HuH-7 (cell line): ENCODE results near the gene ADGRG1.

Experiments
- DNase-seq: peaks from one replicate; pipeline ENCODE4 v3.0.0; 2011; ENCODE audit warnings: low spot score

The ADGRG1 gene

DNA sequence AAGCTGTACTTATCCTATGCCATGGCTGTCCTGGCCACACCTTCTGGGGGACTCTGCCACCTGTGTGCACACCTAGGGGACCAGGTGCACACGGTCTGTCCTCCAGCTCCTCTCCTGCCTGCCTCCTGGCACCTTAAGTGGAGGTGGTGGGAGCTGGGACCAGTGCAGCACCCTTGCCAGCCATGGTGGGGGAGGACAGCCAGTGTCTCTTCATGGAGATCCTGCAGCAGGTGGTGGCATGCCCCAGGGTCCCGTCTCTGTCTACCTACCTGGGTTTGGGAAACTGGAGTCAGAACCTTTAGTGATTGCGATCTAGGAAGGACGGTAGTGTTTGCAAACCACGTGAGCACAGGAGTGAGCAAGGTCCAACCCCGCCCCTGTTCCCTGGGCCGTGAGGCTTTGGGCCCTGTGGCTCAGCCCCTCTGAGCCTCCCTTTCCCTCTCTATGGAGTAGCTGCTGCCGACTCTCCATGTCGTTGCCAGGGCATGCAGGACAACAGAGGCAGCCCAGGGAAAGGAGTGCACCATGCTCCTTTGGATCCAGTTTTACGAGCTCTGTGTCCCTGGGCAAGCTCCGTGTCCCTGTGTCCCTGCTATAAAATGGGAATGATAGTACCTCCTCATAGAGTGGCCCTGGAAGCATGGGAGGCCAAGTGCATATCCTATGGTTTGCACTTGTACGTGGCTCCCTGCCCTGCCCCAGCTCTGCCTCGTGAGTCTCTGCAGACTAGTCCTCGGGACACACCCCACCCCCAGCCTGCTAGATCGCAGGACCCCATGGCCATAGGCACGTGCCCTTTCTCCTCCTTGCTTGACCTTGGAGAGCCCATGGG, 7.1 kb downstream of the ADGRG1 start:
- DNase-seq, result peak; percentile 62

DNA sequence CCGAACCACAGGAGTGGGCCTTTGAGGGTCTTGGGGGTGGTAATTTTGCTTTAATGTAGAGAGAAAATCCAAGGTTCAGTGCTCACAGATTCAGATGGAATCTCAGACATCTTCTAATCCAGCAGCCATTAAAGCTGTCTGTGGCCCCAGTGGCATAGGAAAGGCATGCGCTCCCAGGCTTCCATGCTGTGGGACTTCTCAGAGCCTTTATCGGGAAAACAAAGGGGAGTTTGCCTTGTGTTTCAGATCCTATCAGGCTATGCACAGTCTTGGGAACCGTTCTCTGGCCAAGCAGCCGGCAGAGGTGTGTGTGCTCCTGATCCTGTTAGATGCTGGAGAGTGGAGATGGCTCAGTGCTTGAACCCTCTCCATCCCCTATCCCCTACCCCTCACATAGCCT, 7.8 kb downstream of the ADGRG1 start:
- no peak for DNase-seq

DNA sequence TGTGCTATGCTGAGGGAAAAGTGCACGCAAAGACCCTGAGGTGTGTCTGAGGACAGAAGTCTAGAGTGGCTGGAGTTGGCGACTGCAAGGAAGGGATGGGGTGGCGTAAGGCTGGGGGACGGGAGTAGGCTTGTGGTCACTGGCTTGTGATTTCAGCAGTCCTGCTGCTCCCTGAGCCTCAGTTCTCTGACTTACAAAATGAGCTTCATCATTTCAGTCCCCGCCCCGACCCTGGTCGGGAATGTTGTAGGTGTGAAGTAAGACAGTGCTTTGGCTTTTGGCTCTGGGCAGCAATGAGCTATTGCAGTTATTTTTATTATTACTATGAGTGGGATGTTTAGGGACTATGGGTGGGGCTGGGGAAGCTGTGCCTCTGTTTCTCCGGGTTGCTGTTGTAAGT, 8.6 kb downstream of the ADGRG1 start:
- no peak for DNase-seq

DNA sequence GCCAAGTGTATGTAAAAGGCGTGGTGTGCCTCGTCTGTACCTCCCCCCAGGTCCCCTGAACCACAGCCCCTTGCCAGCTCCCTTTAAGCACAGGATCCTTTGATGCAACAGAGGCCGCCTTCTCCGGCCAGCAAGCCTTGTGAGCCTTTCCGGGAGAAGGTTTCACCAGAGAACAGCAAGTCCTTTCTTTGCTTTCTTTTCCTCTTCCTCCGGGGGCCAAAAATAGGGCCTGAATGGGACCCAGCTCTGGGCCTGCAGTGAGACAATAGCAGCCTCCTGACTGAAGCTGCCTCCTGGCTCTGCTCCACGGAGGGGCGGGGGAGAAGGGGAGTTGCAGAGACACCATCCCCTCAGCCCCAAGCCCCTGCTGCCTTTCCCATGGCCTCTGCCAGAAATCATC, 9.0 kb downstream of the ADGRG1 start:
- DNase-seq, result no peak

DNA sequence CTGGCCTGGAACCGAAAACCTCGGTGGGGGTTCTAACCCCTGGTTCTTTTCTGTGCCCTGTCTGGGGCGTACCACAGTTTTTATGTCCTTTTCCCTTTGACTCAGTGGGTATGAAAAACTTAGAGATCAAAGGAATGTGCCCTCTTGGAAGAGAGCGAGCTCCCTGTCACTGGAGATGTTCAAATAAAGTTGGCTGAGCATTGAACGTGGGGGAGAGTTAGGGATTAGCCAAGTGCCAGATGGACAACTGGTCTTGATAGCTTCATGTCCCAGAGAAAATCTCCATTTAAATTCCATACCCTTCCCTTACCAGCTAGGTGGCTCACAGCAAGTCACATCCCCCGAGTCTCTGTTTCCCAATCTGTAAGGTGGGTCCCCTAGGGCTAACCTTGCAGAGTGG, 9.5 kb downstream of the ADGRG1 start:
- no peak for DNase-seq

DNA sequence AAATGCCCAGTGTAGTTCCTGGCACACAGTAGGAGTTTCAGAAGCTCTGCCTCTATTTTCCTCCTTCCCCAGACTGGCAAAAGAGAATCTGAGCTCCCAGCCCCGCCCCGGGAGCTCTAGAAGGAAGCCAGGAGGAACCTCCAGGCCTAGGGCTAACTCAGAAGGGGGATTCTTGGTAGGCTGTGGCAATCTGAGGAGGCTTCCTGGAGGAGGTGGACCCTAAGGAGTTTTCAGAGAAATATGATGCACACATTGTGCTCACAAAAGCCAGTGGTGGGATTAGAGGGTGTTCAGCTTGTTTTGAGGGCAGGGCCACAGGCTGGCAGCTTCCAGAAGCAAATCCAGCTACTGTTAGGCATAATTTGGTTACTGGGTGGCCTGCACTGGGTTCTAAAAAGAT, 10.0 kb downstream of the ADGRG1 start:
- DNase-seq, result no peak

DNA sequence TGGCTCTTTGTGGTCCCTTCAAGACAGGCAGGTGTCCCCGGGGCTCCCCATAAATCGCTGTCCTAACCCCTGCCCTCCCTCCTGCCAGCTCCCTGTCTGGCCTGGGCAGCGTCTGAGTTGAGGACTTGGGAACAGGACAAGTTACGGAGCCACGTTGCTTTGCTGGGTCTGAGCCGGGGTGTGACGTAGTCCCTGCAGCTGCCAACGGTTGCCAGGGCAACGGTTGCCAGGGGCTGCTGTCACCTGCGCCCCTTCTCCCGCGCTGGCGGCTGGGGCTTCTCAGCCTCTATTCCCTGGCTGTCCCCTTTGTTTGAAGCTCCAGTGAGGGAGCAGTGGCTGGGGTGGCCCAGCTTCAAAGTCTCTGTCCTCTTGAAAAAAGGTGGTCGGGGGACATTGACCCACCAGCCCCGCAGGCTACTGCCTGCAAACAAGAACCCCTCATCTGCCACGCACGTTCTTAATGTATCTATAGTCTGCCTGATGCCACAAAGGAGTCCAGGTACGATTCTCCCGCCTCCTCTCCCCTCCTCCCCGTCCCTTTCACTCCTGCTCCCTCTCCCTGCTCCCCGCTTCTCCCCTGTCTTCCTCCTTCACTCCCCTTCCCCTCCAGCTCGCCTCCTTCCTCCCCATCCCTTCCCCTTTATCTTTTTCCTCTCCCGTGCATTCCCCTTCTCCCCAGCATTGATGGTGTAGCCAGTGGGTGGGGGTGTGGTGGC, 10.9 kb downstream of the ADGRG1 start:
- DNase-seq, result no peak

DNA sequence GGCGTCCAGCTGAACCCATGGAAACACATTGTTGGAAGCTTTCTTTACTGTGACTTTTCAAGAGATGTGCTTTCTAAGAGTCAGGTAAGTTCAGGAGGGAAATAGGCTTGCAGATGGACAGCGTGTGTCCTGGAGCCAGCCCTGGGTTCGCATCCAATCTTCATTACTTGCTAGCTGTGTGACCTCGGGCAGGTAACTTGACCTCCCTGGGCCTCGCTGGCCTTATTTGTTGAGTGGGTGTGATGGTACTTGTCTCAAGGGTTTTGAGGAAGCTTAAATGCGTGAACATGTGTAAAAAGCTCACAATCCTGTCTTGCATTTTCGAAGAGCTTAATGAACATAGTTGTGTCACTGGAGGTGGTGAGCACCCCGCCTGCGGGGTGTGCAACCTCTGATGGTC, 11.8 kb downstream of the ADGRG1 start:
- DNase-seq, result no peak

DNA sequence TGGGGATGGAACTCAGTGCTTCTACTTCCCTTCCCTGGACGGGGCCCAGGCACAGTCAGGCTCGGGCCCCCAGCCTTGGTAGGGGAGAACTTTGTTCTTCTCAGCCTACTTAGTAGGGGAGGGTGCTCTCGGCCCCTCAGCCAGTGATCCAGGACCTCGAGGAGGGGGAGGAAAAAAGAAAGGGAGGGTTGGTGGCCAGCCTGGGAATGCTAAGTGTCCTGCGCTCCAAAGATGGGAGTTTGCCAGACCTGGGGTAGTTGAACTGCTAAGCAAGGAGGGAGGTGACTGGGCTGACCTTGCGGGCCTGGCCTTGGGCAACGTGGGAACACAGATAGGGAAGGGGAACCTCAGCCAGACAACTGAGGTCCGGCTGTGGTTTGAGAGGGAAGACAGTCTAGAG, 12.2 kb downstream of the ADGRG1 start:
- no peak for DNase-seq

DNA sequence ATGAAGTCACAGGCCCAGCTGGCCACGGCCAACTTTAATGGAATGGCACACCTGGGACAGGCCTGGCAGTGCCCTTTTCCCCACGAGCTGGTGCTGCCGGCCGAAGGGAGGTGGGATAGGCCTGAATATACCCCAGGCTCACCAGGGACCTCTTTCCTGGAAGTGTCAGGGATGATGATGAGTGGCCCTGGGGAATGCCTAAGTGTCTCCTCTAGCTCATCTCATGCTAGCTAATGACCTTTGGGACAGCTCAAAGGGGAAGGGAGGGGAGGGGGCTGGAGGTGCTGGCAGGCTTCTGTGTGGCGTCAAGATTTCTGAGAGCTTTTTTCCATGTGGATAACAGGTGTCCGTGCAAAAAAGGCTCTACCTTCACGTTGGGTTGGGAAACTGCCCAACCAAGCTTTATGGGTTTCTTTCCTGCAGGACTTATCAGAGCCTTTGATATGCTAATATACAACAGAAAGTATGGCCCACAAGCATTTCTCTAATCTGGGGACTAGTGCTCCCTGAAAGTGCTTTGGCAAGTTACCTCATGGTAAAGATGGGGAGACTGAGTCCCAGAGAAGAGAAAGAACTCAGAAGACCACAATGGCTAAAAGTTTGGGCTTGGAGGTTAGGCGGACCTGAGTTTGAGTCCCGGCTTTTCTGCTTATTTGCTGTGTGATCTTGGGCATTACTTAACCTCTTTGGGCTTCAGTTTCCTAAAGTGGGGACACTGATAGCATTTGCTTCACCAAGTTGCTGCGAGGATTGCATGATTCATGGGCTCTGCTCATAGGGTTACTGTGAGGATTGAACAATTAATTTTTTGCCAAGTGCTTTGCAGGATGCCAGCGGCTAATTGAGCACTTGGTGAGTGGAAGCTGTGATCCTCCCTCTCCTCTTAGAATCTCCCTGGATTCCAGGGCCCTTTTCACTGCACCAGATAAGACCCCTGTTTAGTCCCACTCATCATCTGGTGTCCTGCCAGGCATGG, 14.0 kb downstream of the ADGRG1 start:
- no peak for DNase-seq

DNA sequence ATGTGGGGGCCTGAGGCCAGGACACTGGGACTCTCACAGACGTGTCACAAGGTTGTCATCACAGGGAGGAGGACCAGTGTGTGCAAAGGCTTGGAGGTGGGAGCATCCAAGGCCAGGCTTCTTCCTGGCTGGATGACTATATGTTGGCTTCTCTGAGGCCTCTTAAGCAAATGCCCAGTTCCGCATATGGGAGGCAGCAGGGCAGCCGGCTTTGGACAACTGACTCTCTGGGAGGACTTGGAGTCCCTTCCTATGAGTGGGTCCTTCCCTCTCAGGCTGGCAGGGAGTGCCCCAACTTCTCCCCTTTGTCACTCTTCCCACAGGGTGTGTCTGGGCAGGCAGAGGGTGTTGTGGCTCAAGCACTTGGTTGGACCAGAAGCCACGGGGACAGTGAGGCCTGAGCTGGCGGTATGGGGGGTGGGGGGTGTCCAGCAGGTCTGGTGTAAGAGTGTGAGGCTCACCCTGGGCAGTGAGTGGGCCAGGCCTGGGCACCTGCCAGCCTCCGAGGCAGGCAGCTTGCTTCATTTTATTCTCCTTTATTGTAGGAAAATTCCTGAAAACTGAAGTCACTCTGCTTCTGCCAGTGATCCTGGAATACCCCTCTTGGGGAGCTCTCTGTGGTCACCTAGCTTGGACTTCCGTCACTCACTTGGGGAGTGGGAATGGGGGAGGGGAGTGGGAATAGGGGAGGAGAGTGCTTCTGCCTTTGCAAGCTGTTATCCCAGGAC, 14.9 kb downstream of the ADGRG1 start:
- no peak for DNase-seq

DNA sequence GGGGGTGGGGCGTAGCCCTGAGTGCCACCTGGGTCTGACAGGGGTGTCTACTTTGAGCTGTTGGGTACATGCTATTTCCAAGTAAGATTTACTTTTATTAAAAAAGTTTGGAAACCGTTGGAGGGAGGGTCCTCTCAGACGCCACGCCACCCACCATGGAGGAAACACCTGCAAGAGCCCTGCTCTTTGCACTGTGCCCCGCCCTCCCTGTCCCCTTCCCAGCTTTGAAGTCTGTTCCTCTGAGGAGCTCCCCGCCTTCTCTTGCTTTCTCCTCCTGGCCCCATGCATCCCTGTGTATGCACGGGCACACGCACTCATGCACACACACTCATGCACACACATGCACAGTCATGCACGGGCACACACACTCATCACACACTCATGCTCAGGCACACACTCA, 15.5 kb downstream of the ADGRG1 start:
- DNase-seq, result no peak

DNA sequence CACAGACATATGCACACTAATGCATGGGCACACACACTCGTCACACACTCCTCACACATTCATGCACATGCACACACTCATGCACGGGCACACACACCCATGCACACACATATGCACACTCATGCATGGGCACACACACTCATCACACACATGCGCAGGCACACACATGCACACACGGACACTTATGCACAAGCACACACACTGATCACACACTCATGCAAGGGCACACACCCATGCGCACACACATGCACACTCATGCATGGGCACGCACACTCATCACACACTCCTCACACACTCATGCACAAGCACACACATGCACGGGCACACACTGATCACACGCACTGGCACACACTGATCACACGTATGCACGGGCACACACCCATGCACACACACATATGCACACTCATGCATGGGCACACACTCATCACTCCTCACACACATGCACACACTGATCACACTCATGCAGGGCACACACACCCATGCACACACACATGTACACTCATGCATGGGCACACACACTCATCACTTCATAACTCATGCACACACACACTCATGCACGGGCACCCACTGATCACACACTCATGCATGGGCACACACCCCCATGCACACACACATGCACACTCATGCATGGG, 16.1 kb downstream of the ADGRG1 start:
- DNase-seq, result no peak

DNA sequence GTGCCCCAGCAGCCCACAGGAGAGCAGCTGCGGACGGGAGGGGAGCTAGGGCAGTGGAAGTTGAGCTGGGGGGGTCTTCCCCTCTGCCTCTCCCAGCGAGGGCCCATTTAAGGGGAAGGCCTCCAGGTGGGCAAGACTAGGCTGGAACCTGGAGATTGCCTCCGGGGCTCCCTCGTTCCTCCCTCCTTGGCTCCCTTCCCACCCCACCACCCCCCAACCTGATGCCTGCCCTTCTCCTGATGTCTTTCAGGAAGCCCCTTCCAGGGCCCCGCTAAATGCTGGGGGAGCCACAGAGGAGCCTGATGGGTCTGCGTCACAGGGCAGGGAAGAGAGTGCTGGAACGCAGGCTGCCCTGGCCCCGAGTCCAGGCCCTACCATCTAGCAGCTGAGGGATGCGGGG, 16.7 kb downstream of the ADGRG1 start:
- no peak for DNase-seq

DNA sequence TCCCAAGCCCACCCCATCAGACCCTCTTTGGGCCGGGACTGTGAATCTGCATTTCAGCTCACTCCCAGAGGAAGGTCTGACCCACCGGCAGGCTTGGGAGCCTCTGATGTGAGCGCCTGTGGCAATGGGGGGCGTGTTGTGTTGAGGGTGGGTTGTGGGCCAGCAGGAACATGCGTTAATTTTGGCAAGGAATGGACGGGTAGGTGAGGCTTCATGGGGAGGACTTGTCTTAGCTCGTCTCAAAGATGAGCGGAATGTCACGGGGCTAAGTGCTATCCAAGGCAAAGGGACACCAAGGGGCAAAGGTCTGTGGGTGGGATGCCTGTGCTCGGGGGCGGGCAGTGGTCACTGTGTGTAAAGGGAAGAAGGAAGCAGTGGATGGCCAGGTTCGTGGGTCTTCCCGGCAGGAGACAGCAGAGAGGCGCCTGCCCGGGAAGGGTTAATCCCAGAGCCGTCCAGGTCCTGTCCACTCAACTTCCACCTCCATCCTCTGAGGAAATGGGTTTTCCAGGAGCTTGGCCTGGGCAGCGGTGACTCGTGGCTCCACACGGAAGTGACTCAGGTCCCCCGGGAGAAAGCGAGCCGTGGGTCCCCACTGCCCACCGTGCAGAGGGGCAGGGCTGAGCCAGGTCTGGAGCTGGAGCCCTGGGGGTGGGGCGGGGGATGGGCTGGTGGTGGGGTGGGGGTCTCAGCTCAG, 17.4 kb downstream of the ADGRG1 start:
- DNase-seq, result no peak

DNA sequence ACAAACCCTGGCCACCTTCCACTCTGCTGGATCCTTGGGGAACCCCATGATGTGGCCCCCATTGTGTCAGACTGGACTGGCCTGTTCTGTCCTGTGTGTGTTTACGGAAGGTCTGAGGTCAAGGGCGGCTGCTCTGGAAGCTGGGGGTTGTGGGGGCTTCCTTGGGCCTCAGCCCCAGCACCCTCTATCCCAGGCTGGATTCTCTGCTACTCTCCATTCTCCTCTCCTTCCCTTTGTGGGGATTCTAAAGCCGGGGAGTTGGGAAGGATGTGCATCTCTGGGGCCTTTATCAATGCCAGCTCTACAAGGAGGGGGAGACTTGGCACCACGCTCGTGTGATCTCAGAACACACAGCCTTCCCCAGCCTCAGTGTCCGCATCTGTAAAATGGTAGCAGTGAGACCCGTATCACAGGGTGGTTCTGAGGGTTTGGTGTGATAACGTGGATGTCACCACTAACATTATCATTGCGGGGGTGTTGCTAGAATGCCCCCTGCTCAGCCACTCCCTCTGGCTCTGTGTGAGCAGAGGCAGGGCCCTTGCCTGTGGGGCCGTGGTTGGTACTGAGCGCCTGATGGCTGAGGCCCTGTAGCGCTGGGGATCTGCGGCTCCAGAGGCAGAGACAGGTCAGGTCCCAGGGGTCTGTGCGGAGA, 18.1 kb downstream of the ADGRG1 start:
- no peak for DNase-seq

DNA sequence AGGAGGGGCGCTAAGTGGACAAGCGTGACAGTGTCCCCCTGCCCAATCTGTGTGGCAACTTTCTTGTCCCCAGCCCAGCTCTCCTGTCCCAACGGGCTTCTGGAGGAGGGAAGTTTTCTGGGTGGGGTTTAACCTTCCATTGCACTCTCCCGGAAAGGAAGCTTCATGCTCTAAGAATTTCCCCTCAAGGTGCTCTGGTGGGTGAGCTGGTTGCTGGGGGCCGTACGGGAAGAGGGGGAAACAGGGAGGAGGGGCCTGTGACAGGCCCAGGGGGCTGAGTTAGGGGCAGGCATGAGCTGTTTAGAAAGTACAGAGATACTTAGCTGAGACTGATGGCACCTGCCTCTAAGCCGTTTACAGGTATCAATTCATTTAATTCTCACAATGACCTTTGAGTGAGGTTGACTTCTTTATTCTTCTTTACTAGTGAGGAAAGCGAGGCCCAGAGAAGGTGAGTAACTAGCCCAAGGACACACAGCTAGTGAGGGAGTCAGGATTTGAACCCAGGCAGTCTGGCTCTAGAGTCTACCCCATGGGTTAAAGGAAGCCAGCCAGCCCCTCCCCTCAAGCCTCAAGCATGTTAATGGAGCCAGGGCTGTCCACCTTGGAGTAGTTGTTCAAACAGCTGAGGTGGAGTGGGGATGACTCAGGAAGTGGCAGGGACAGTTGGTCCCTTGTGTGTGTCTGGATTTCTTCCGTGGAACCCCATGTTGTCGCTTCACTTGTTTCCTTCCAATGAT, 18.9 kb downstream of the ADGRG1 start:
- no peak for DNase-seq

DNA sequence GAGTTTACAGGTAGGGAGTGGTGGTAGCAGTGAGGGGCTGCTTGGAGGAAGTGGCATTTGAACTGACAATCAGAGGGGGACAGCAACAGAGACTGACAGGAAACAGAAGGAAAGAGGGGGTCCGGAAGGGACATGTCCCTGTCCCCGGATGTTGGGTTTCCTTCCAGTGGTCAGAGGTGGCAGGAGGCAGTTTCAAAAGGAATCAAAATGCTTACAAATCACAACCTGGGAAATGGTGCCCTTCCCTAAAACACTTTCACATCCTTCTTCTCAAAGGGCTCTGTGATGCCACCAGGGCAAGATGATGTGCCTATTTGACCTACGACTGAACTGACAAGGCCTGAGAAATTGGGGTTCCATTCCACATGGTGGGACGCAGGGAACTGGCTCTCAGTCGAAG, 19.7 kb downstream of the ADGRG1 start:
- DNase-seq, result no peak
